GM10248 (cell line): ENCODE results near the gene ST6GALNAC5.

Experiments
- CTCF ChIA-PET: fragments of 300-600 bp; sonication (Branson Sonifier 250); formaldehyde crosslinking; extraction: SDS; loops from one replicate; lab custom pipeline; 2021; ENCODE audit warnings: antibody characterized with exemption; lab: Yijun Ruan, JAX
- POLR2A ChIA-PET: fragments of 350-650 bp; sonication (Branson Sonifier 250); formaldehyde crosslinking; extraction: SDS; loops from one replicate; lab custom pipeline; 2020; ENCODE audit warnings: antibody characterized with exemption; lab: Yijun Ruan, JAX
- DNase-seq: peaks from one replicate; pipeline ENCODE4 v3.0.0; 2012; ENCODE audit errors: extremely low spot score
- CTCF ChIP-seq: IDR thresholded peaks from 2 replicates; pipeline ENCODE4 v1.5.1; 2012; ENCODE audit warnings: mild to moderate bottlenecking, low read depth; ENCODE audit errors: extremely low read depth, missing control alignments, control extremely low read depth

ST6GALNAC5 gene

DNA sequence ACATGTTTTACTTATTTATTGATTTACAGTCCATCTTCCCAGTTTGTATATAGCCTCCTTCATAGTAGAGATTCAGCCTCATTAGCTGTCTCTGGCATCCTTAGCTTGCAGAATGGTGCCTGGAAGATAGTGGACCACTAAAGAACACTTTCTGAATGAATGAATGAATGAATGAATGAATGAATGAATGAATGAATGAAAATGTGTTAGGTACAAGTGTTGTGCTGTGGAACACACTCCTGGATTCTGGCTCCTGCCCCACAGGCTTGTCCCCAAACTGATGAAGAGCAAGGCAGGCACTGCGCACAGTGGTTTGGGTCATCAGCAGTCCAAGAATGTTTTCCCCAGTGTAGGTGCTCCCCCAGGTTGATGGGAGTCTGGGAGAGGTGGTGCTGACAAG, 159.4 kb downstream of the ST6GALNAC5 start:
- POLR2A ChIA-PET, result no interaction called here
- no peak for DNase-seq
- CTCF ChIA-PET, result no interaction called here

DNA sequence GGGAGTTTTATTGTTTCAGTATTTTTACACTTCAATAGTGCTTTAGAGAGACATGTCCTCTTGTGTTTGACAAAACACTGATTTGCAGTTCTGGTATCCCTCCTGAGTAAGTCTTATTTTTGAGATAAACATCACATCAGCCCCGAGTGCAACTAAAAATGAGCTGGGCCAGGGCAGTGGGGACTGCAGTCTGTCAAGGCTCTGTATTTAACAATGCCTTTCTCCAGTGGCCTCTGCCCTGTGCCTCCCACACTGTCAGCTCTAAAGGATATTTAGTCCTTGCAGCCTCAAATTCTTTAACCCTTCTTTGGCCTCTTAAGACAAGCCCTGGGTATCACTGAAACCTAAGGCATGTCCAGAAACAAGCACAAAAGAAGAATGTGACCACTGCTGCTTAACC, 160.6 kb downstream of the ST6GALNAC5 start:
- no peak for DNase-seq
- ChIA-PET CTCF (interaction anchor here (1.0 to 1.4 kb wide), 3 partner anchors 9 to 13 kb away, joined by 3 read pairs; no protein-coding TSS in a partner anchor), POLR2A (no interaction called here)
- no peak for TF ChIP-seq CTCF

More for the DNA sequence above, 159.4 kb downstream of the ST6GALNAC5 start:
- no peak for TF ChIP-seq CTCF

- ChIA-PET POLR2A (no interaction called here), CTCF (interaction anchor here (0.7 kb wide), 1 partner anchor 43 kb away, joined by 3 read pairs; no protein-coding TSS in a partner anchor)
- no peak for DNase-seq
- no peak for TF ChIP-seq CTCF
Observed at GRCh38 chr1:77030401-77031105, 163.3 kb downstream of the ST6GALNAC5 start.

- ChIA-PET CTCF (interaction anchor here (0.7 kb wide), 1 partner anchor 44 kb away, joined by 3 read pairs; no protein-coding TSS in a partner anchor), POLR2A (no interaction called here)
- no peak for DNase-seq
- no peak for TF ChIP-seq CTCF
Observed at GRCh38 chr1:77031106-77031662, 163.9 kb downstream of the ST6GALNAC5 start.

DNA sequence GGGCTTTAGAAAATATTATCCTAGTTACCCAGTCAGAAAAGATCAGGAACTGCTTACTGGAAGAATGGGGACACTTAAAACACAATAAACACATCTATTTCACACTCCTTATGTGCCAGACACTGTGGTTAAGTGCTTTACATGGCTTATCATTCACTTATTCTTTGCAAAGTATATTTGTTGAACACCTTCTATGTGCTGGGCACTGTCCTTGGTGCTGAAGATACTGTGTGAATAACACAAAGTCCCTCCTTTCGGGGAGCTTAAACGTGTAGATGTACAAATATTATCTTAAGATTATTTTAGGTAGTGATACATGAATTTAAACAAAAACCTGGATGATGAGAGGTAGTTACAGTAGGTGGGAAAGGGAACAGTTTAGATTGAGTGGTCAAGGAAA, 169.3 kb downstream of the ST6GALNAC5 start:
- no peak for DNase-seq
- POLR2A ChIA-PET, result no interaction called here
- no peak for TF ChIP-seq CTCF
- CTCF ChIA-PET, result interaction anchor here (1.0 kb wide), 1 partner anchor 9 kb away, joined by 4 read pairs; no protein-coding TSS in a partner anchor

DNA sequence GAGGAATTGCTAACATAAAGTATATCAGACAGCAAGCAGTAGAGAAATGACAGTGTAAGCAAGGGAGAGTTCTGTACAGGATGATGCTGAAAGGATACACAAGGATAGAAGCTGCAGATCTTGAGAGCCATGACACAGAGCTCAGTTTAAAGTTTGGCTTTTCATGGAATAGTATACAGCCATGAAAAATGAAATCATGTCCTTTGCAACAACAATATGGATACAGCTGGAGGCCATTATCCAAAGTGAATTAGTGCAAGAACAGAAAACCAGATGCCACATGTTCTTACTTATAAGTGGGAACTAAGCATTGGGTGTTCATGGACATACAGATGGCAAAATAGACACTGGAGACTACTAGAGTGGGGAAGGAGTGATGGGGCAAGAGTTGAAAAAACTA, 169.8 kb downstream of the ST6GALNAC5 start:
- no peak for TF ChIP-seq CTCF
- DNase-seq, result no peak
- POLR2A ChIA-PET, result no interaction called here
- CTCF ChIA-PET, result interaction anchor here (1.0 to 1.2 kb wide), 2 partner anchors 9 to 30 kb away, joined by 3 to 4 read pairs; no protein-coding TSS in a partner anchor
